ENCODE results near the gene COL5A1.

The COL5A1 gene

DNA sequence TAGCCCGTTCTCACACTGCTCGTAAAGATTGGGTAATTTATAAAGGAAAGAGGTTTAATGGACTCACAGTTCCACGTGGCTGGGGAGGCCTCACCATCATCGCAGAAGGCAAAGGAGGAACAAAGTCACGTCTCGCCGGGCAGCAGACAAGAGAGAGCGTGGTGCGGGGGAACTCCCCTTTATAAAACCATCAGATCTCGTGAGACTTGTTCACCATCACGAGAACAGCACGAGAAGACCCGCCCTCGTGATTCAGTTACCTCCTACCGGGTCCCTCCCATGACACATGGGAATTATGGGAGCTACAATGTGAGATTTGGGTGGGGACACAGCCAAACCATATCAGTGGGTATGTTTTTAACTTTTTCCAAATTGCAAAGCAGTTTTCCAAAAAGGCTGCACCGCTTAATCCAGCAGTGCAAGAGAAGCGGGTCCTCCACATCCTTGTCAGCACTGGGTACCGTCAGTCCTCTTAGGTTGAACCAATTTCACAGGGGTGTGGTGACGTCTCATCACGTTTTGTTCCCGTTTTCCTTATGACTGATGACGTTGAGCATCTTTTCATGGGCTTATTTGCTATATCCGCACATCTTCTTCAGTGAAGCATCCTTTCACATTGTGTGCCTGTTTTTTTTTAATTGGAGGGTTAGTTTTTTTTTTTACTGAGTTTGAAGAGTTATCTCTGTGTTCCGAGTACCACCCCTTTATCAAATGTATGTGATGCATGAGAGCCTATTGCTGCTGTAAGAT is 231.1 kb downstream of the COL5A1 start:
- peaks cover 2% of the 10 kb centered on the region for H3K27me3 Mint-ChIP-seq
- no peaks in the 10 kb centered on the region for H3K9me3 Mint-ChIP-seq
- H3K4me3 Mint-ChIP-seq = no peak overlapping the region
- H3K4me1 Mint-ChIP-seq = no peaks in the 10 kb centered on the region
- no peaks in the 10 kb centered on the region for H3K36me3 Mint-ChIP-seq
- H3K27ac Mint-ChIP-seq = no peak overlapping the region

- peaks cover 4% of the 10 kb centered on the region for H3K27me3 Mint-ChIP-seq
- H3K36me3 Mint-ChIP-seq = no peaks in the 10 kb centered on the region
- no peaks in the 10 kb centered on the region for H3K4me1 Mint-ChIP-seq
- H3K9me3 Mint-ChIP-seq = no peaks in the 10 kb centered on the region
- H3K27ac Mint-ChIP-seq = no peak overlapping the region
- H3K4me3 Mint-ChIP-seq = no peak overlapping the region
Measured at GRCh38 chr9:134875371-134875770, 233.8 kb downstream of the COL5A1 start.

DNA sequence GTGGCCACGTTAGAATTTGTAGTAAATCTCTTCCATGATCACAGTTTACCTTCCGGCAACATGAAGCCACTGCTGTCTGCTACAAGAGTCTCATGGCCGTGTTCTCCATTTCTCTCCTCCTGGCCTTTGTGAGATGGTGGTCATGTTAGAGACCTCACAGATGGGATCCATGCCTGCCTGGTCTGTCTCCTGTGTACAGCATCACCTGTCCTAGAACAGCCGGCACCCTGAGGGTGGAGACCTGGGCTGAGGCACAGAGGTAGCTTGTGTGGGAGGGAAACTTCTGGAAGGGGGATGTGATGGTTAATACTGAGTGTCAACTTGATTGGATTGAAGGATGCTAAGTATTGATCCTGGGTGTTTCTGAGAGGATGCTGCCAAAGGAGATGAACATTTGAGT is 235.9 kb downstream of the COL5A1 start:
- no peak overlapping the region for H3K27ac Mint-ChIP-seq
- no peaks in the 10 kb centered on the region for H3K9me3 Mint-ChIP-seq
- peaks cover 4% of the 10 kb centered on the region for H3K27me3 Mint-ChIP-seq
- no peaks in the 10 kb centered on the region for H3K4me1 Mint-ChIP-seq
- no peaks in the 10 kb centered on the region for H3K36me3 Mint-ChIP-seq
- H3K4me3 Mint-ChIP-seq = no peak overlapping the region

- H3K27me3 Mint-ChIP-seq = peaks cover 4% of the 10 kb centered on the region
Measured at GRCh38 chr9:134879664-134880483, 238.3 kb downstream of the COL5A1 start.

DNA sequence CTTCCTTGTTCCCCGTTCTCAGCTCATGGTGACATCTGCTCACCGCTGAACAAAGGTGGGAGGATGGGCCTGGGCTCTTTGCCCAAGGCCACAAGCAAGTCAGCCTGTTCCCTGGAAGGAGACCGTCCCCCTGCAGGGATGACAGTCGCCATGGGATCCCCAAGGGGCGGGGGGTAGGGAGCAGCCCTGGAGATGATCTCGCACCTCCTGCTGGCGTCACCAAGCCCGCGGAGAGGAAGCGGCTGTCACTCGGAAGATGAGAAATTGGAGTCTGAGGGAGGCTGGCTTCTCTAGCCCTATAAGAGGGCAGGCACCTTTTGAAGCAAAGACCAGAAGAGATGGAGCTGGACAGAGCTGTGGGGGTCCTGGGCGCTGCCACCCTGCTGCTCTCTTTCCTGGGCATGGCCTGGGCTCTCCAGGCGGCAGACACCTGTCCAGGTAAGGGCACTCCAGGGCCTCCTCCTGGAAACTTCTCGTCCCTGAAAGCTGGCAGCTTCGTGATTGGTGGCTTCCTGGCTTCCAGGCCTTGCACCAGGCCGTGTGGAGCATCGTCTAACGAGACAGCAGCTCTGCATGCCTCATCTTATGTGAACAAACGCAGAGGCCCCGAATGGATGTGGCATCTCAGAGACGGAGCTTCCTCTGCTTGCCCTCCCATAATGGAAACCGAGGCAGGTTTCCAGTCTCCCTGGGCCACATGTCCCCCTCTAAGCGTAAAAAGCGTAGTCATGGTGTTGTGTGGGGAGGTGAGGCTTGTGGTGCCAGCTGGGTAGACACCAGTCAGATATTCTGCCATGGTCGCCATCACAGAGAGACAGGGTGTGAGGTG is 239.1 kb downstream of the COL5A1 start, which contains the start of gene FCN2:
Gene FCN2, plus strand, starts transcription at position 327 of the 829 bp plus-strand sequence. Its CDS starts 12 bp downstream, at position 339.
- Mint-ChIP-seq H3K36me3 (no peaks in the 10 kb centered on the region), H3K27me3 (peaks cover 4% of the 10 kb centered on the region), H3K4me3 (no peak within 1 kb of the TSS), H3K4me1 (no peaks in the 10 kb centered on the region), H3K9me3 (no peaks in the 10 kb centered on the region), H3K27ac (no peak within 1 kb of the TSS)

More at GRCh38 chr9:134879664-134880483, 238.3 kb downstream of the COL5A1 start:
- no peak overlapping the region for H3K27ac Mint-ChIP-seq
- H3K36me3 Mint-ChIP-seq = no peaks in the 10 kb centered on the region
- H3K9me3 Mint-ChIP-seq = no peaks in the 10 kb centered on the region
- no peaks in the 10 kb centered on the region for H3K4me1 Mint-ChIP-seq
- H3K4me3 Mint-ChIP-seq = no peak overlapping the region

- Mint-ChIP-seq H3K36me3 (no peaks in the 10 kb centered on the region), H3K4me1 (no peaks in the 10 kb centered on the region), H3K9me3 (no peaks in the 10 kb centered on the region), H3K4me3 (no peak overlapping the region), H3K27ac (no peak overlapping the region), H3K27me3 (peaks cover 5% of the 10 kb centered on the region)
Measured at GRCh38 chr9:134881313-134881670, 239.7 kb downstream of the COL5A1 start.

DNA sequence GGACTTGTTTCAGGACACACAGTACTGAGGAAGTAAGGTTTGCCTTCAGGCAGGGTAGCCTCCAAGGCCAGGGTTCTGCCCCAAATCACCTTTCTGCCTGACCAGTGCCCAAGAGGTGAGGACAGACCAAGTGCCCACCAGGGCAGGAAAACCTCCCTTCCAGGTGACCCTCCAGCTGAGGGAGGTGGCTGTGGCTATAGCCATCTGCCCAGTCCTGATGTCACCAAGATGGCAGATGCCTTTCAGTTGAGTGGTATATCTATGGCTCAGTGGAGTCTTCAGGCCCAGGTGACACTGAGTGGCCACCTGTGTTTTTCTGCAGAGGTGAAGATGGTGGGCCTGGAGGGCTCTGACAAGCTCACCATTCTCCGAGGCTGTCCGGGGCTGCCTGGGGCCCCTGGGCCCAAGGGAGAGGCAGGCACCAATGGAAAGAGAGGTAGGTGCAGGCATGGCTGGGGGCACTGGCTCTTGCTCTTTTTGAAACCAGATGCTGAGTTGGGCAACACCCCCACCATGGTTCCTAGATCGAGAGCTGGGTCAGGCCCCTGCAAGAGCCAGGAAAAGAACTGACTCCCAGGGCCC is 240.7 kb downstream of the COL5A1 start:
- Mint-ChIP-seq H3K9me3 (no peaks in the 10 kb centered on the region), H3K27me3 (peaks cover 4% of the 10 kb centered on the region), H3K27ac (no peak overlapping the region), H3K4me3 (no peak overlapping the region), H3K4me1 (no peaks in the 10 kb centered on the region), H3K36me3 (no peaks in the 10 kb centered on the region)

DNA sequence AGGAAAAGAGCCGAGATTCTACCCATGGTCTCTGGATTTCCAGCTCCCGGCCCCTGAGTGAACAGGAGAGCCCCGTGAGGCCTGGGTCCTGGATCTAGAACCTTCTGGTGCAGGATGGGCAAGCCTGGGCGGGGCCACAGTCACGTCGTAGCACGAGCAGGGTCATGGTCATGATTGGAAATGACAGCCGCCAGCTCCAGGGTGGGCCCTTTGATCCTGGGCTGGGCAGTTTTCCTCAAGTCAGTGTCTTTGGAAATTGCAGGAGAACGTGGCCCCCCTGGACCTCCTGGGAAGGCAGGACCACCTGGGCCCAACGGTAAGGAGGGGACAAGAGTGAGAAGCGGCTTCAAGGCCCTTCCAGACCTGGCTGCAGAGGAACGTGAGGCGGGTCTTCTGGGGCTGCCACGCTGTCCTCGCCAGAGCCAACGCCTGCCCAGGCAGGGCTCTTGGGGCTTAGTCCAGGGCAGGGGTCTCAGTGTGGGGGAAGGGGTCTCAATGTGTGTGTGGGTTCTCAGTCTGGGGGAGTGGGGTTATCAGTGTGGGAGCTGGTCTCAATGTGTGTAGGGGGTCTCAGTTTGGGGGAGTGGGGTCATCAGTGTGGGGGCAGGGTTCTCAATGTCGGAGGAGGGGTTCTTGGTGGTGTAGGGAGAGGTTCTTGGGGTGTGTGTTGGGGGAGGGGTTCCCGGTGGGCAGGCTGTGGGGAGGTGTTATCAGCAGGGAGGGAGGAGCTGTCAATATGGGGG is 241.6 kb downstream of the COL5A1 start:
- Mint-ChIP-seq H3K27me3 (peaks cover 4% of the 10 kb centered on the region), H3K9me3 (no peaks in the 10 kb centered on the region), H3K4me3 (no peak overlapping the region), H3K27ac (no peak overlapping the region), H3K36me3 (no peaks in the 10 kb centered on the region), H3K4me1 (no peaks in the 10 kb centered on the region)

- no peaks in the 10 kb centered on the region for H3K36me3 Mint-ChIP-seq
- no peak overlapping the region for H3K4me3 Mint-ChIP-seq
- H3K27me3 Mint-ChIP-seq = peaks cover 4% of the 10 kb centered on the region
- no peaks in the 10 kb centered on the region for H3K4me1 Mint-ChIP-seq
- H3K9me3 Mint-ChIP-seq = no peaks in the 10 kb centered on the region
- H3K27ac Mint-ChIP-seq = no peak overlapping the region
Measured at GRCh38 chr9:134884492-134884891, 242.9 kb downstream of the COL5A1 start.

DNA sequence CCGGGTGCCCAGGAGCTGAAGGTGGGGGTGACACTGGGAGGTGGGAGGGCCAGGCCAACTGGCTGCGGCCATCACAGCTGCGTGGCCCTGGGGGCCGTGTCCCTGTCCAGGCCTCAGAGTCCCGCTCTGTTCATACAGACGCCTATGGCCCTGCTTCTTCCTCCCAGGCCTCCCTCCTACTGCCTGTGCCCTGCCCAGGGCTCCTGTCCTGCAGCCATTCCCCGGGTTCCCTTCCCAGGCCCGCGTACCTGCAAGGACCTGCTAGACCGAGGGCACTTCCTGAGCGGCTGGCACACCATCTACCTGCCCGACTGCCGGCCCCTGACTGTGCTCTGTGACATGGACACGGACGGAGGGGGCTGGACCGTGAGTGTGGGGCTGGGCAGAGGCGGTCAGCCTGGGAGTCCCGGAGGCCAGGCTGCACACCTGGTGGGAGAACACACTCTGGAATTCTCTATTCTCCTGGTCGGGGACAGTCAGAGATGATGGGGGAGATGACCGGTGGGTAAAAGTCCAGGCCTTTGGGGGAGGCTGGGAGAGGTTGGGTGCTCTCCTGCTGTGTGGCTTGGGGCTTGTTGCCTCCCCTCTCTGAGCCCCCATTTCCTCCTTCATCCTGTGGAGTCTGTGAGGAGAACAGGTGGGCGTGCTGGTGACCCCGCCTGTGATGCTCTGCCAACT is 243.5 kb downstream of the COL5A1 start:
- Mint-ChIP-seq H3K4me3 (no peak overlapping the region), H3K27me3 (peaks cover 4% of the 10 kb centered on the region), H3K36me3 (no peaks in the 10 kb centered on the region), H3K27ac (no peak overlapping the region), H3K9me3 (no peaks in the 10 kb centered on the region), H3K4me1 (no peaks in the 10 kb centered on the region)

DNA sequence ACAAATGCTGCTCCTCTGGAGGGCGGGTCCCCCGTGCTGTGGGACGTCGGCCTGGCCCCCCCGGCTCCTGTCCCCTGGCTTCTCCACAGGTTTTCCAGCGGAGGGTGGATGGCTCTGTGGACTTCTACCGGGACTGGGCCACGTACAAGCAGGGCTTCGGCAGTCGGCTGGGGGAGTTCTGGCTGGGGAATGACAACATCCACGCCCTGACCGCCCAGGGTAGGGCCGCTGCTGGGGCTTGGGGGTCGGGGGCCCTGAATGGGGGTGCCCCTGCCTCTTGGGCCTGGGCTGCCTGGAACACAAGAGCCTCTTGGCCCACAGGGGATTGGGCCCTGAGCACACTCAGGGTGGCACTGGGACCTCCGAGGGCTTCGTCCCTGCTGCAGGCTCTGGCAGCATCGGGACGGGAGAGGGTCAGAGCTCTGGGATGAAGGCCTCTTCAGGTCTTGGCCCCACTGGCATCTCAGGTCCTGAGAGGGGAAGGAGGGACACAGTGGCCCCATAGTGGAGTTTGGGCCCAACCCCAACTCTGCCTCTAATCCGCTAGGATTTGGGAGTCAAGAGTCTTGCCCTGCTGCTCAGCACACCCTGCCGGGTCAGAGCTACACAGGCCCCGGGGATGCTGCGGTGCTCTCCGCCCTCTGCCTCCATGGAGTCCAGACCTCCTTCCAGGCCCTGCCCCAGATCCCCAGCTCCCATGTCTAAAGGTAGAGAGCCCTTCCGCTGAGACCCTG is 244.2 kb downstream of the COL5A1 start:
- Mint-ChIP-seq H3K27ac (no peak overlapping the region), H3K4me3 (no peak overlapping the region), H3K9me3 (no peaks in the 10 kb centered on the region), H3K4me1 (no peaks in the 10 kb centered on the region), H3K36me3 (no peaks in the 10 kb centered on the region), H3K27me3 (peaks cover 4% of the 10 kb centered on the region)

DNA sequence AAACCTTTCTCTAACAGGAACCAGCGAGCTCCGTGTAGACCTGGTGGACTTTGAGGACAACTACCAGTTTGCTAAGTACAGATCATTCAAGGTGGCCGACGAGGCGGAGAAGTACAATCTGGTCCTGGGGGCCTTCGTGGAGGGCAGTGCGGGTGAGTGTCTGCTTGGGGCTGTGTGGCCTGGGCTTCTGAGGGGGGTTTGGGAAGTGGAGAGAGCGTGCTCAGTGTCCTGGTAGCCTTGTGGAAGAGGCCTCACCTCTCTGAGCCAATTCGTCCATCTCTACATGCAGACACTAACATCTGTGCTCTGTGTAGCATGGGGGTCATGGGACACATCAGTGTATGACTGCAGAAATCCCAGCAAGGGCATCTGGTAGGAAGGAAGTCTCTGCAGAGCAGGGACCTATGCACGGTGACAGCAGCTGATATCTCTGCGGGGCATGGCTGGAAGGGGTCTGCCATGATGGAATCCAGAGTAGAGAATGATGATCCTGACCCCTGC is 244.9 kb downstream of the COL5A1 start:
- no peaks in the 10 kb centered on the region for H3K36me3 Mint-ChIP-seq
- H3K4me1 Mint-ChIP-seq = no peaks in the 10 kb centered on the region
- no peak overlapping the region for H3K4me3 Mint-ChIP-seq
- no peaks in the 10 kb centered on the region for H3K9me3 Mint-ChIP-seq
- peaks cover 5% of the 10 kb centered on the region for H3K27me3 Mint-ChIP-seq
- no peak overlapping the region for H3K27ac Mint-ChIP-seq

- Mint-ChIP-seq H3K9me3 (no peaks in the 10 kb centered on the region), H3K4me1 (no peaks in the 10 kb centered on the region), H3K4me3 (no peak overlapping the region), H3K27ac (no peak overlapping the region), H3K36me3 (no peaks in the 10 kb centered on the region), H3K27me3 (peaks cover 7% of the 10 kb centered on the region)
Measured at GRCh38 chr9:134887219-134887618, 245.6 kb downstream of the COL5A1 start.

All from activated naive CD4-positive, alpha-beta T cell treated with anti-CD3 and anti-CD28 coated beads, Interleukin-2, amount 50 U/mL, for 24 hours (primary cell).